ENCODE data around the gene ITLN2. TPM values are rescaled to one million over a fixed set of nuclear protein-coding genes. Genes with fewer than 3 reads are reported as not detected.
"Not testable (repeated sequence)": the region's sequence is repeated elsewhere in the genome, so short reads cannot be mapped to it uniquely, and the experiment has no call there.

Gene ITLN2
- total RNA-seq, 1 experiment from 2014 or later: not detected

DNA sequence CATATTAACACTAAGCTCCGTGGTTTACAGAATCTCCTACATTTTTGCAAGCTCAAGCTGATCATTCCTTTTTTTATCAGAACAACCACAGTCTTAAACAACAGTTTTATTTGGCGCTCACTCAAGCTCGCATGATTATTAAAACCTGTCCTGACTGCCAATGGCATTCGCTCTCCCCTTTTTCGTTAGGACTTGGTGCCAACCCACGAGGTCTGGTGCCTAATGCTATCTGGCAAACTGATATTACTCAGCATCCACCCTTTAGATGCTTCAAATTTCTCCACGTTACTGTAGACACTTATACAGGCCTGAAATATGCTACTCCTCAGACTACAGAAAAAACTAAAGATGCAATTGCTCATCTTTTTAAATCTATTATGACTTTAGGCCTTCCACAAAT, 46.6 kb downstream of the ITLN2 start:
- ChIA-PET CTCF (no interaction called here), POLR2A (ENCODE audit: unreplicated experiment) (no interaction called here)
- H3K4me2 ChIP-seq: no peak overlapping the region
- no peaks in the 10 kb centered on the region for H3K4me1 ChIP-seq (replicated peaks; ENCODE audit: insufficient read depth)
- no peaks in the 10 kb centered on the region for H3F3A ChIP-seq (ENCODE audit: insufficient read depth, low read depth)
- no peaks in the 10 kb centered on the region for H3K36me3 ChIP-seq (ENCODE audit: low read depth)
- no peaks in the 10 kb centered on the region for H3K79me2 ChIP-seq (ENCODE audit: low read depth)
- peaks cover 73% of the 10 kb centered on the region for H3K27me3 ChIP-seq (ENCODE audit: insufficient read depth, low read depth)
- H2AFZ ChIP-seq: no peak overlapping the region
- H4K20me1 ChIP-seq (ENCODE audit: insufficient read depth): no peaks in the 10 kb centered on the region
- no peak for TF ChIP-seq EZH2 (IDR thresholded peaks at IDR 0.05; ENCODE audit: low read depth)
- TF ChIP-seq, protein P1, sequence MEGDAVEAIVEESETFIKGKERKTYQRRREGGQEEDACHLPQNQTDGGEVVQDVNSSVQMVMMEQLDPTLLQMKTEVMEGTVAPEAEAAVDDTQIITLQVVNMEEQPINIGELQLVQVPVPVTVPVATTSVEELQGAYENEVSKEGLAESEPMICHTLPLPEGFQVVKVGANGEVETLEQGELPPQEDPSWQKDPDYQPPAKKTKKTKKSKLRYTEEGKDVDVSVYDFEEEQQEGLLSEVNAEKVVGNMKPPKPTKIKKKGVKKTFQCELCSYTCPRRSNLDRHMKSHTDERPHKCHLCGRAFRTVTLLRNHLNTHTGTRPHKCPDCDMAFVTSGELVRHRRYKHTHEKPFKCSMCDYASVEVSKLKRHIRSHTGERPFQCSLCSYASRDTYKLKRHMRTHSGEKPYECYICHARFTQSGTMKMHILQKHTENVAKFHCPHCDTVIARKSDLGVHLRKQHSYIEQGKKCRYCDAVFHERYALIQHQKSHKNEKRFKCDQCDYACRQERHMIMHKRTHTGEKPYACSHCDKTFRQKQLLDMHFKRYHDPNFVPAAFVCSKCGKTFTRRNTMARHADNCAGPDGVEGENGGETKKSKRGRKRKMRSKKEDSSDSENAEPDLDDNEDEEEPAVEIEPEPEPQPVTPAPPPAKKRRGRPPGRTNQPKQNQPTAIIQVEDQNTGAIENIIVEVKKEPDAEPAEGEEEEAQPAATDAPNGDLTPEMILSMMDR (conservative IDR thresholded peaks at IDR 0.05): no peak
- no TSS peak for BruUV-seq (replicated peaks)
- intact Hi-C loops (cut with micrococcal nuclease; ENCODE audit: unreplicated experiment): no loop called here
- no peak overlapping the region for H3K4me3 ChIP-seq
- no peak overlapping the region for H3K27ac ChIP-seq
- H3K9me3 ChIP-seq (ENCODE audit: insufficient read depth, low read depth): no peaks in the 10 kb centered on the region
- DNase-seq: no peak
- H3K9me2 ChIP-seq (ENCODE audit: insufficient read depth): peaks cover 4% of the 10 kb centered on the region; the same call in 1 of the 2 replicates

DNA sequence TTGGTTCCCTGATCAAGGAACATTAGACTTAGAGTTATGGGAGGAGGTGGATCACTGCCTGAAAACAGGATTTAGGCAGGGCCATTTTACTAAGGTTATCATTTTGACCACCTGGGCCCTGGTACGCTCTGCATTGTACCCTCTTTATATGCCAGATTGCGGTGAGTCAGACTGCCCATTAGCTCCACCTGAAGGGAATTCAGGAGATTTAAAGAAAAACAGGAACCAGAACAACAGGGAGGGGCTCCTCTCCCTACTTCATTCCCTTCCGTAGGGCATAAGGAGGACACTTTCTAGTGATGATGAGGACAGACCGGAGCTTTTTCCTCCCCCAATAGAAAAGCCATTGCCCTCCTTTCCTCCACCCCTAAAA, 49.0 kb downstream of the ITLN2 start:
- Histone ChIP-seq H3K9me2 (ENCODE audit: insufficient read depth) (peaks cover 4% of the 10 kb centered on the region; the same call in 1 of the 2 replicates), H3K79me2 (ENCODE audit: low read depth) (no peaks in the 10 kb centered on the region), H3K36me3 (ENCODE audit: low read depth) (no peaks in the 10 kb centered on the region), H3K27ac (no peak overlapping the region), H3K4me2 (no peak overlapping the region), H4K20me1 (ENCODE audit: insufficient read depth) (no peaks in the 10 kb centered on the region), H3K27me3 (ENCODE audit: insufficient read depth, low read depth) (peaks cover 71% of the 10 kb centered on the region), H3K4me1 (replicated peaks; ENCODE audit: insufficient read depth) (no peaks in the 10 kb centered on the region), H3K9me3 (ENCODE audit: insufficient read depth, low read depth) (no peaks in the 10 kb centered on the region), H2AFZ (no peak overlapping the region), H3F3A (ENCODE audit: insufficient read depth, low read depth) (no peaks in the 10 kb centered on the region), H3K4me3 (no peak overlapping the region)
- ChIA-PET POLR2A (ENCODE audit: unreplicated experiment) (no interaction called here), CTCF (interaction anchor here (0.6 kb wide), 1 partner anchor 99 kb away, joined by 5 read pairs; no protein-coding TSS in a partner anchor)
- DNase-seq: no peak
- no TSS peak for BruUV-seq (replicated peaks)
- intact Hi-C loops (cut with micrococcal nuclease; ENCODE audit: unreplicated experiment): no loop called here
- TF ChIP-seq EZH2 (IDR thresholded peaks at IDR 0.05; ENCODE audit: low read depth): no peak
- TF ChIP-seq, protein P1 (conservative IDR thresholded peaks at IDR 0.05): no peak

DNA sequence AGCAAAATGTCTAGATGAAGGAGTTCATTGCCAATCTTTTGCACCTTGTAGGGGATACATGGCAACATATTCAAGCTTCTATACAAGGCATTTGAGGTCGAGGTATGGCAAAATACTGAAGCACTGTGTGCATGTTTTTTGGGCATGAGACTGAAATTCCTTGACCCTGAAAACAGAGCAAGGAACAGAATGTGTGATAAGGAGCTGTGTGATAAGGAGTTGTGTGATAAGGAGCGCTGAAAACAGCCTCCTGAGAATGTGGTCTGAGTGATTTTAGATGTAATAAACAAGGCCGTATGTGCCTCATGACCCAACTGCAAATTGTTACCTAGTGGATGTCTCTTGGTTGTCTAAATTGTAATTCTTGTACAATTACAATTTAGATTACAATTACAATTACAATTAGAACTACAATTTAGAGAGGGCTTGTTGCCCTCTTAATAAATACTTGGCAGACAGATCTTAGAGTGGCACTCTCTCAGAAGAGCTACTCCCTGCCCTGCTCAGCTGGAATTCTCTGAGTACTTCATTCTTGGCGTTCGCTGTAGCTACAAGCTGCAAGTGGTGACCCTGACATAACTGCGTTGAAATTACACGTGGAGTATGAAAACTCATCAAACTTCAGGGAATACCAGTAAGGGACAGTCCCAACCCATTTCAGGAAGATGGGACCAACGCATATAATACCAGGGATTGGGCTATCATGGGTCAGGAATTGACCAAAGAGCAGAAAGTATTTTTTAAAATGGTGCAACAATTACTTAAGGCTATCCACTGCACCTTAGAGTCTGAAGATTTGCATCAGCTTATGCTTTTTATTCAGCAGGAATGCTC, 49.6 kb downstream of the ITLN2 start:
- no peaks in the 10 kb centered on the region for H4K20me1 ChIP-seq (ENCODE audit: insufficient read depth)
- H3K27me3 ChIP-seq (ENCODE audit: insufficient read depth, low read depth): peaks cover 71% of the 10 kb centered on the region
- no peaks in the 10 kb centered on the region for H3F3A ChIP-seq (ENCODE audit: insufficient read depth, low read depth)
- H2AFZ ChIP-seq: no peak overlapping the region
- ChIA-PET CTCF (no interaction called here), POLR2A (ENCODE audit: unreplicated experiment) (no interaction called here)
- H3K9me3 ChIP-seq (ENCODE audit: insufficient read depth, low read depth): no peaks in the 10 kb centered on the region
- no peak overlapping the region for H3K4me3 ChIP-seq
- H3K4me1 ChIP-seq (replicated peaks; ENCODE audit: insufficient read depth): no peaks in the 10 kb centered on the region
- intact Hi-C loops (cut with micrococcal nuclease; ENCODE audit: unreplicated experiment): no loop called here
- no TSS peak for BruUV-seq (replicated peaks)
- H3K4me2 ChIP-seq: no peak overlapping the region
- TF ChIP-seq EZH2 (IDR thresholded peaks at IDR 0.05; ENCODE audit: low read depth): no peak
- TF ChIP-seq, protein P1 (conservative IDR thresholded peaks at IDR 0.05): no peak
- no peaks in the 10 kb centered on the region for H3K79me2 ChIP-seq (ENCODE audit: low read depth)
- no peaks in the 10 kb centered on the region for H3K36me3 ChIP-seq (ENCODE audit: low read depth)
- DNase-seq: no peak
- H3K9me2 ChIP-seq (ENCODE audit: insufficient read depth): peaks cover 4% of the 10 kb centered on the region; the same call in 1 of the 2 replicates
- H3K27ac ChIP-seq: no peak overlapping the region

DNA sequence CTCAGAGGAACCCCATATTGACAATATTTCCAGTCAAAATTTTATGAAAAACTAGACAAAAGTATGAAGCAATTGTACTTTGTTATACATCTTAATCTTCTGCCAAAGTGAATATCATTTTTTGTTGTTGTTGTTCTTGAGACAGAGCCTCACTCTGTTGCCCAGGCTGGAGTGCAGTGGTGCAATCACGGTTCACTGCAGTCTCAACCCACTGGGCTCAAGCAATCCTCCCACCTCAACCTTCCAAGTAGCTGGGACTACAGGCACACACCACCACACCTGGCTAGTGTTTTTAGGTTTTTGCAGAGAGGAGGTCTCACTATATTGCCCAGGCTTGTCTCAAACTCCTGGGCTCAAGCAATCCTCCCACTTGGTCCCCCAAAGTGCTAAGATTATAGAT, 52.4 kb downstream of the ITLN2 start:
- not testable (repeated sequence) for BruUV-seq (replicated peaks)

More for the DNA sequence above, 52.4 kb downstream of the ITLN2 start:
- H3K4me1 ChIP-seq (replicated peaks; ENCODE audit: insufficient read depth); H3K27ac ChIP-seq; H3K9me3 ChIP-seq (ENCODE audit: insufficient read depth, low read depth); H4K20me1 ChIP-seq (ENCODE audit: insufficient read depth); H3K36me3 ChIP-seq (ENCODE audit: low read depth); DNase-seq; POLR2A ChIA-PET (ENCODE audit: unreplicated experiment); H3K4me2 ChIP-seq; H2AFZ ChIP-seq; intact Hi-C loops (cut with micrococcal nuclease; ENCODE audit: unreplicated experiment); H3F3A ChIP-seq (ENCODE audit: insufficient read depth, low read depth); H3K9me2 ChIP-seq (ENCODE audit: insufficient read depth); H3K4me3 ChIP-seq; CTCF ChIA-PET; H3K79me2 ChIP-seq (ENCODE audit: low read depth): not testable (repeated sequence)
- peaks cover 73% of the 10 kb centered on the region for H3K27me3 ChIP-seq (ENCODE audit: insufficient read depth, low read depth)

All from PC-9 (cell line).